Chondrocyte (in vitro differentiated cells): Measurements from ENCODE around the gene MN1. TPM values are rescaled to one million over a fixed set of nuclear protein-coding genes. Genes with fewer than 3 reads are reported as not detected.

ENCODE experiments used
- DNase-seq: peaks from one replicate; pipeline ENCODE4 v3.0.0; 2021; ENCODE audit warnings: mixed read lengths, low spot score
- H3K27ac Mint-ChIP-seq: one replicate; pipeline ENCODE4 v1.8.0; 2021; ENCODE audit warnings: mild to moderate bottlenecking, moderate library complexity, mixed read lengths; ENCODE audit not compliant: unreplicated experiment
- H3K27me3 Mint-ChIP-seq: 2 replicates; pipeline ENCODE4 v1.8.0; 2021; ENCODE audit warnings: low read depth, mixed read lengths
- H3K36me3 Mint-ChIP-seq: 2 replicates; pipeline ENCODE4 v1.8.0; 2021; ENCODE audit warnings: low read depth, mixed read lengths
- H3K4me1 Mint-ChIP-seq: 2 replicates; pipeline ENCODE4 v1.8.0; 2021; ENCODE audit warnings: low read depth, mild to moderate bottlenecking, mixed read lengths
- H3K4me3 Mint-ChIP-seq: one replicate; pipeline ENCODE4 v1.8.0; 2021; ENCODE audit warnings: mild to moderate bottlenecking, moderate library complexity, mixed read lengths; ENCODE audit not compliant: unreplicated experiment
- H3K9me3 Mint-ChIP-seq: 2 replicates; pipeline ENCODE4 v1.8.0; 2021; ENCODE audit warnings: low read depth, mixed read lengths
- total RNA-seq: library from RNA; stranded (reverse); gene quantifications from 3 replicates; pipeline ENCODE4 v1.2.1, GENCODE V29; 2021
- TF ChIP-seq, protein P1 (sequence below): fragments of 200-600 bp; sonication (generic); IDR thresholded peaks from 2 replicates; pipeline ENCODE4 v1.5.0; 2021; ENCODE audit warnings: antibody characterized with exemption, mild to moderate bottlenecking, moderate library complexity

MN1 gene
- total RNA-seq, 1 donor from 2014 or later = 119 TPM

GRCh38 chr22:27705408-27706080 is 96.0 kb downstream of the MN1 start:
- H3K27me3 Mint-ChIP-seq = no peaks in the 10 kb centered on the region

GRCh38 chr22:27704581-27704980 is 97.0 kb downstream of the MN1 start:
- Mint-ChIP-seq H3K4me1 (peaks cover 6% of the 10 kb centered on the region), H3K4me3 (no peak overlapping the region), H3K27me3 (no peaks in the 10 kb centered on the region), H3K9me3 (peaks cover 3% of the 10 kb centered on the region), H3K36me3 (peaks cover 4% of the 10 kb centered on the region), H3K27ac (no peak overlapping the region)
- no peak for DNase-seq
- TF ChIP-seq, protein P1, sequence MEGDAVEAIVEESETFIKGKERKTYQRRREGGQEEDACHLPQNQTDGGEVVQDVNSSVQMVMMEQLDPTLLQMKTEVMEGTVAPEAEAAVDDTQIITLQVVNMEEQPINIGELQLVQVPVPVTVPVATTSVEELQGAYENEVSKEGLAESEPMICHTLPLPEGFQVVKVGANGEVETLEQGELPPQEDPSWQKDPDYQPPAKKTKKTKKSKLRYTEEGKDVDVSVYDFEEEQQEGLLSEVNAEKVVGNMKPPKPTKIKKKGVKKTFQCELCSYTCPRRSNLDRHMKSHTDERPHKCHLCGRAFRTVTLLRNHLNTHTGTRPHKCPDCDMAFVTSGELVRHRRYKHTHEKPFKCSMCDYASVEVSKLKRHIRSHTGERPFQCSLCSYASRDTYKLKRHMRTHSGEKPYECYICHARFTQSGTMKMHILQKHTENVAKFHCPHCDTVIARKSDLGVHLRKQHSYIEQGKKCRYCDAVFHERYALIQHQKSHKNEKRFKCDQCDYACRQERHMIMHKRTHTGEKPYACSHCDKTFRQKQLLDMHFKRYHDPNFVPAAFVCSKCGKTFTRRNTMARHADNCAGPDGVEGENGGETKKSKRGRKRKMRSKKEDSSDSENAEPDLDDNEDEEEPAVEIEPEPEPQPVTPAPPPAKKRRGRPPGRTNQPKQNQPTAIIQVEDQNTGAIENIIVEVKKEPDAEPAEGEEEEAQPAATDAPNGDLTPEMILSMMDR = no peak

More at GRCh38 chr22:27705408-27706080, 96.0 kb downstream of the MN1 start:
- Mint-ChIP-seq H3K27ac (no peak overlapping the region), H3K36me3 (peaks cover 4% of the 10 kb centered on the region), H3K4me3 (no peak overlapping the region), H3K9me3 (peaks cover 3% of the 10 kb centered on the region), H3K4me1 (peaks cover 6% of the 10 kb centered on the region)
- no peak for DNase-seq
- TF ChIP-seq, protein P1 = no peak

DNA sequence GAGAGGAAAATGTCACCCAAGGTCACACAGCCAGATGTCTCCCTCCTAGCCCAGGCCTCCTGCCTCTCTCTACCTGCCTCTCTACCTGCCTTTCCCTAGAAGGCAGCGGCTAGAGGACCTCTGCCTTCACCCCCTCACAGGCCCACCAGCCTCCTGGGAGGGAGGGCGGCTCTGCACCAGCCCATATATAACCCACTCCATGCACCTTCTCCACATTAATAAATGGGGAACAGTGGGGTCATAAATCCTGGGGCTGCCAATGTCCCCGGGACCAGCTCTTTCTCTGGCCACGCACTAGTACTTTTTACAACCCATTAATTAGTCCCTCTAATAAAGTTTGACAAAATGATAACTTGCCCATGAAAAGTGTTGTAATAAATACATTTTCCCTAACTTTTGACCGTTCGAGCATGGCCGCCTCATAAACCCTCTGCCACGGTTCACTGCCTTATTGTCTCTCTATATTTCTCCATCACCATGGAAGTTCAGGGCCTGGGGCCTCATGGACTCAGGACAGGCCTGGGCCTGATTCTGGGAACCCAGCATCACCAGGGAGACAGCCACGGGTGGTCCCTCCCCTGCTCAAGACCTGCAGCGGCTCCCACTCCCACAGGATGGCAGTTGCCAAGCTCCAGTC is 102.1 kb downstream of the MN1 start:
- TF ChIP-seq, protein P1 = no peak
- Mint-ChIP-seq H3K9me3 (peaks cover 8% of the 10 kb centered on the region), H3K27ac (no peak overlapping the region), H3K4me3 (no peak overlapping the region), H3K27me3 (no peaks in the 10 kb centered on the region), H3K36me3 (peaks cover 10% of the 10 kb centered on the region), H3K4me1 (no peaks in the 10 kb centered on the region)
- DNase-seq = no peak

DNA sequence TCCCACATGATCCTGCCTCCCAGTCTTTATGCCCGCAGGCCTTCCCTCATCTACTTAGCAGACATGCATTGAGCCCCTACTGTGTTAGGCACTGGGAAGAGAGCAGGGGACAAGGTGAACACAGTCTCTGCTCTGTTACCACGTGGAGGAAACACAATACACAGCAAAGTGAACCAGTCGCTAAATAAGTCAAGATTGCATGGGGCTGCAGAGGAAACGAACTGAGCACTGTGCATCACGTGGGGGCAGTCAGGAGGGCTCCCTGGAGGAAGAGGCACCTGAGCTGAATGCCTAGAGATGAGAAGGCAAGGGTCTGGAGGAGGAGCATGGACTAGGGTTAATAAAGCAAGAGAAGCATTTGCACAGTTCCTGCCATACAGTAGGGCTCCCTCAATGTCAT is 102.7 kb downstream of the MN1 start:
- Mint-ChIP-seq H3K36me3 (peaks cover 10% of the 10 kb centered on the region), H3K27ac (no peak overlapping the region), H3K4me1 (no peaks in the 10 kb centered on the region), H3K27me3 (no peaks in the 10 kb centered on the region), H3K9me3 (peaks cover 8% of the 10 kb centered on the region), H3K4me3 (no peak overlapping the region)
- no peak for DNase-seq
- TF ChIP-seq, protein P1 = no peak

Other genes starting within 250 kb of the MN1 start
- 77.9 to 95.8 TPM (median 78.7 TPM) in 3 replicates for gene PITPNB, start 117.5 kb upstream of the MN1 start, total RNA-seq